ENCODE data around the gene POGLUT2. TPM values are rescaled to one million over a fixed set of nuclear protein-coding genes. Genes with fewer than 3 reads are reported as not detected.

POGLUT2 gene
- total RNA-seq, 1 experiment from 2014 or later: 5.8 TPM

GRCh38 chr13:102836471-102836870 is 37.7 kb upstream of the POGLUT2 start:
- Histone ChIP-seq H3K4me3 (ENCODE audit: low read depth in 2 of 2, low read length in 2 of 2) (no peak overlapping the region), H3K9me3 (ENCODE audit: control insufficient read depth, insufficient read depth, low read depth, low read length) (no peaks in the 10 kb centered on the region), H3K27me3 (ENCODE audit: control insufficient read depth, insufficient read depth, low read length) (no peaks in the 10 kb centered on the region), H3K27ac (ENCODE audit: low read length) (no peak overlapping the region), H3K4me1 (ENCODE audit: control insufficient read depth, insufficient read depth, low read length) (no peaks in the 10 kb centered on the region), H3K36me3 (ENCODE audit: control insufficient read depth, insufficient read depth, low read length) (no peaks in the 10 kb centered on the region)
- DNase-seq (ENCODE audit: low read depth, low spot score) (no peak), ATAC-seq (no peak)
- in situ Hi-C loops (cut with HindIII; ENCODE audit: low pct_unique_long_range_greater_than_20kb, low sequenced_read_pairs): no loop called here
- no TSS peak for BruUV-seq (replicated peaks)
- intact Hi-C loops (cut with micrococcal nuclease; ENCODE audit: unreplicated experiment): no loop called here
- TF ChIP-seq CTCF (IDR thresholded peaks at IDR 0.05): no peak
- no peak for TF ChIP-seq TCF7L2 (IDR thresholded peaks at IDR 0.05; ENCODE audit: low read depth, low read length)
- no peak for TF ChIP-seq SIN3A (IDR thresholded peaks at IDR 0.05; ENCODE audit: borderline replicate concordance, insufficient read depth, low read depth, low read length)
- no peak for TF ChIP-seq REST (IDR thresholded peaks at IDR 0.05; ENCODE audit: insufficient read depth in 1 of 2, low read depth in 2 of 2, low read length in 1 of 2)
- TF ChIP-seq POLR2AphosphoS5 (IDR thresholded peaks at IDR 0.05; ENCODE audit: low read depth, low read length): no peak
- POLR2A ChIA-PET: no interaction called here
- CTCF ChIA-PET: no interaction called here

- no peaks in the 10 kb centered on the region for H3K9me3 ChIP-seq (ENCODE audit: control insufficient read depth, insufficient read depth, low read depth, low read length)
- H3K4me3 ChIP-seq (ENCODE audit: low read depth in 2 of 2, low read length in 2 of 2): no peak overlapping the region
- H3K27me3 ChIP-seq (ENCODE audit: control insufficient read depth, insufficient read depth, low read length): no peaks in the 10 kb centered on the region
- no peak for TF ChIP-seq REST (IDR thresholded peaks at IDR 0.05; ENCODE audit: insufficient read depth in 1 of 2, low read depth in 2 of 2, low read length in 1 of 2)
- no peak for TF ChIP-seq SIN3A (IDR thresholded peaks at IDR 0.05; ENCODE audit: borderline replicate concordance, insufficient read depth, low read depth, low read length)
- no peak for TF ChIP-seq POLR2AphosphoS5 (IDR thresholded peaks at IDR 0.05; ENCODE audit: low read depth, low read length)
- no peak for TF ChIP-seq CTCF (IDR thresholded peaks at IDR 0.05)
- no peak for TF ChIP-seq TCF7L2 (IDR thresholded peaks at IDR 0.05; ENCODE audit: low read depth, low read length)
- in situ Hi-C loops (cut with HindIII; ENCODE audit: low pct_unique_long_range_greater_than_20kb, low sequenced_read_pairs) (no loop called here), intact Hi-C loops (cut with micrococcal nuclease; ENCODE audit: unreplicated experiment) (no loop called here)
- POLR2A ChIA-PET: no interaction called here
- no peak for DNase-seq (ENCODE audit: low read depth, low spot score)
- no peak for ATAC-seq
- H3K4me1 ChIP-seq (ENCODE audit: control insufficient read depth, insufficient read depth, low read length): no peaks in the 10 kb centered on the region
- no TSS peak for BruUV-seq (replicated peaks)
- no peak overlapping the region for H3K27ac ChIP-seq (ENCODE audit: low read length)
- H3K36me3 ChIP-seq (ENCODE audit: control insufficient read depth, insufficient read depth, low read length): no peaks in the 10 kb centered on the region
- CTCF ChIA-PET: no interaction called here
These were observed 31.9 kb upstream of the POGLUT2 start for GRCh38 chr13:102830646-102831045.
